HCT116 (cell line): Measurements from ENCODE around the gene OCA2. TPM values are rescaled to one million over a fixed set of nuclear protein-coding genes. Genes with fewer than 3 reads are reported as not detected.

Experiments used
- ATAC-seq: fragments of 200-7000 bp; cut with Tn5 transposase; 2 replicates; pipeline ENCODE4 v1.9.1; 2020; ENCODE audit warnings: mild to moderate bottlenecking, moderate library complexity
- BruUV-seq: library from RNA; stranded (reverse); fragments of 400-500 nt; replicated peaks from 2 replicates; lab custom pipeline; 2021; lab: Mats Ljungman, UMichigan
- CTCF ChIA-PET: fragments of 300-600 bp; sonication (Branson Sonifier 250); formaldehyde crosslinking; loops from one replicate; lab custom pipeline; 2021; ENCODE audit warnings: antibody characterized with exemption; lab: Charles Lee
- POLR2A ChIA-PET: fragments of 300-600, 350-600 bp; sonication (Branson Sonifier 250); formaldehyde crosslinking; loops from one replicate; lab custom pipeline; 2021; ENCODE audit warnings: antibody characterized with exemption; lab: Charles Lee
- RAD21 ChIA-PET, 2 experiments: fragments of 300-600 bp; sonication (Branson Sonifier 250); formaldehyde crosslinking; loops; one replicate each; lab custom pipeline; 2023; ENCODE audit warnings: low total read pairs in 2 of 2; ENCODE audit not compliant: uncharacterized antibody in 2 of 2, unreplicated experiment in 2 of 2, low non-redundant PET in 1 of 2; lab: Charles Lee
- DNase-seq: peaks from one replicate; pipeline ENCODE4 v3.0.0-alpha.2; 2010; ENCODE audit warnings: low read depth, low spot score
- H2AFZ ChIP-seq: fragments of 200-600 bp; shearing (Covaris generic), sonication (generic); 2 replicates; pipeline ENCODE4 v1.6.1; 2017; ENCODE audit warnings: low read depth, mixed run types, mixed read lengths, antibody characterized with exemption, low read length; ENCODE audit not compliant: poor library complexity, severe bottlenecking
- H3K27ac ChIP-seq: 2 replicates; pipeline ENCODE4 v1.5.1; 2012; ENCODE audit warnings: low read depth, low read length
- H3K27me3 ChIP-seq: fragments of 200-600 bp; sonication (generic); 2 replicates; pipeline ENCODE4 v1.6.1; 2016; ENCODE audit warnings: mixed run types, low read length, mixed read lengths; ENCODE audit not compliant: insufficient read depth
- H3K36me3 ChIP-seq, 2 experiments: fragments of 200-500 bp in 1 of 2; fragments of 200-600 bp in 1 of 2; sonication (Bioruptor generic) in 1 of 2; sonication (generic) in 1 of 2; 2 replicates each; pipeline versions ENCODE4 v1.5.1 to v1.6.1; 2014 to 2016; ENCODE audit warnings: low read length in 2 of 2, inconsistent platforms in 1 of 2, mixed read lengths in 1 of 2, mixed run types in 1 of 2; ENCODE audit not compliant: insufficient read depth in 2 of 2, control insufficient read depth in 1 of 2
- H3K4me1 ChIP-seq, 2 experiments: fragments of 200-600 bp in 1 of 2; sonication (generic) in 1 of 2; 2 replicates each; pipeline versions ENCODE4 v1.5.1 to v1.6.1; 2012 to 2017; ENCODE audit warnings: low read length in 2 of 2, inconsistent platforms in 1 of 2, mild to moderate bottlenecking in 1 of 2, mixed read lengths in 1 of 2, mixed run types in 1 of 2, moderate library complexity in 1 of 2; ENCODE audit not compliant: insufficient read depth in 2 of 2, control insufficient read depth in 1 of 2
- H3K4me2 ChIP-seq: fragments of 200-600 bp; sonication (generic); 2 replicates; pipeline ENCODE4 v1.6.1; 2017; ENCODE audit warnings: mixed run types, low read length, mixed read lengths
- H3K4me3 ChIP-seq, 2 experiments: fragments of 200-600 bp in 1 of 2; sonication (generic) in 1 of 2; replicated peaks in 1 of 2; 2 replicates each; pipeline ENCODE4 v1.5.1; 2011 to 2016; ENCODE audit warnings: low read length in 2 of 2, control low read depth in 1 of 2, low read depth in 1 of 2, mild to moderate bottlenecking in 1 of 2, mixed read lengths in 1 of 2, mixed run types in 1 of 2
- H3K79me2 ChIP-seq: fragments of 200-600 bp; sonication (generic); 2 replicates; pipeline ENCODE4 v1.6.1; 2017; ENCODE audit warnings: mild to moderate bottlenecking, mixed run types, low read length, moderate library complexity, mixed read lengths; ENCODE audit not compliant: insufficient read depth
- H3K9ac ChIP-seq: fragments of 200-600 bp; sonication (generic); 2 replicates; pipeline ENCODE4 v1.6.1; 2016; ENCODE audit warnings: low read length, mixed read lengths
- H3K9me2 ChIP-seq: fragments of 200-600 bp; sonication (generic), shearing (Covaris generic); 2 replicates; pipeline ENCODE4 v1.6.1; 2017; ENCODE audit warnings: mixed run types, mild to moderate bottlenecking, moderate library complexity; ENCODE audit not compliant: insufficient read depth
- H3K9me3 ChIP-seq, 2 experiments: fragments of 200-500 bp in 1 of 2; fragments of 200-600 bp in 1 of 2; sonication (Bioruptor generic) in 1 of 2; sonication (generic) in 1 of 2; 2 replicates each; pipeline ENCODE4 v1.6.1; 2014 to 2017; ENCODE audit warnings: low read length in 2 of 2, mixed read lengths in 2 of 2, inconsistent platforms in 1 of 2, low read depth in 1 of 2, mild to moderate bottlenecking in 1 of 2, mixed run types in 1 of 2, moderate library complexity in 1 of 2; ENCODE audit not compliant: control insufficient read depth in 1 of 2, insufficient read depth in 1 of 2
- H4K20me1 ChIP-seq: fragments of 200-600 bp; sonication (generic), shearing (Covaris generic); 2 replicates; pipeline ENCODE4 v1.6.1; 2017; ENCODE audit warnings: mixed run types, mild to moderate bottlenecking, moderate library complexity; ENCODE audit not compliant: insufficient read depth
- EZH2 ChIP-seq: fragments of 200-600 bp; sonication (generic); IDR thresholded peaks from 2 replicates; pipeline ENCODE4 v1.6.1; 2017; ENCODE audit warnings: antibody characterized with exemption, mixed run types
- FOSL1 ChIP-seq: IDR thresholded peaks from 2 replicates; pipeline ENCODE4 v1.6.1; 2012; ENCODE audit warnings: low read depth
- JUND ChIP-seq: IDR thresholded peaks from 2 replicates; pipeline ENCODE4 v1.6.1; 2012
- POLR2A ChIP-seq: IDR thresholded peaks from 2 replicates; pipeline ENCODE4 v1.7.0; 2011; ENCODE audit warnings: borderline replicate concordance; ENCODE audit not compliant: insufficient read depth, insufficient read length; ENCODE audit errors: extremely low read depth
- RAD21 ChIP-seq: IDR thresholded peaks from 2 replicates; pipeline ENCODE4 v1.6.1; 2012; ENCODE audit warnings: low read depth, mild to moderate bottlenecking
- SIN3A ChIP-seq: IDR thresholded peaks from 2 replicates; pipeline ENCODE4 v1.6.1; 2012; ENCODE audit warnings: low read depth
- SRF ChIP-seq: IDR thresholded peaks from 2 replicates; pipeline ENCODE4 v1.6.1; 2012; ENCODE audit warnings: low read depth
- YY1 ChIP-seq: IDR thresholded peaks from 2 replicates; pipeline ENCODE4 v1.6.1; 2011; ENCODE audit warnings: low read length, low read depth, moderate library complexity, mild to moderate bottlenecking; ENCODE audit not compliant: insufficient replicate concordance; ENCODE audit errors: extremely low read depth
- intact Hi-C: fragments of 100-400 bp; cut with micrococcal nuclease; formaldehyde crosslinking; loops from 2 replicates; pipeline ENCODE4 v1.10.0; 2022
- total RNA-seq: library from RNA; stranded (reverse); gene quantifications from one replicate; pipeline ENCODE4 v1.2.1, GENCODE V29; 2021; ENCODE audit not compliant: unreplicated experiment
- TF ChIP-seq, protein P1 (sequence below): IDR thresholded peaks from 2 replicates; pipeline ENCODE4 v1.6.1; 2012; ENCODE audit warnings: low read depth
- TF ChIP-seq, protein P2 (sequence below), 3 experiments: fragments of 200-600 bp in 1 of 3; sonication (generic) in 1 of 3; IDR thresholded peaks in 2 of 3; conservative IDR thresholded peaks in 1 of 3; 2 replicates each; pipeline ENCODE4 v1.5.1; 2012 to 2017; ENCODE audit warnings: low read depth in 2 of 3, low read length in 2 of 3, antibody characterized with exemption in 1 of 3, borderline replicate concordance in 1 of 3, control low read depth in 1 of 3, mild to moderate bottlenecking in 1 of 3, mixed read lengths in 1 of 3, mixed run types in 1 of 3, moderate library complexity in 1 of 3; ENCODE audit not compliant: insufficient read depth in 1 of 3

The OCA2 gene
- total RNA-seq, 1 experiment from 2014 or later, result not detected

DNA sequence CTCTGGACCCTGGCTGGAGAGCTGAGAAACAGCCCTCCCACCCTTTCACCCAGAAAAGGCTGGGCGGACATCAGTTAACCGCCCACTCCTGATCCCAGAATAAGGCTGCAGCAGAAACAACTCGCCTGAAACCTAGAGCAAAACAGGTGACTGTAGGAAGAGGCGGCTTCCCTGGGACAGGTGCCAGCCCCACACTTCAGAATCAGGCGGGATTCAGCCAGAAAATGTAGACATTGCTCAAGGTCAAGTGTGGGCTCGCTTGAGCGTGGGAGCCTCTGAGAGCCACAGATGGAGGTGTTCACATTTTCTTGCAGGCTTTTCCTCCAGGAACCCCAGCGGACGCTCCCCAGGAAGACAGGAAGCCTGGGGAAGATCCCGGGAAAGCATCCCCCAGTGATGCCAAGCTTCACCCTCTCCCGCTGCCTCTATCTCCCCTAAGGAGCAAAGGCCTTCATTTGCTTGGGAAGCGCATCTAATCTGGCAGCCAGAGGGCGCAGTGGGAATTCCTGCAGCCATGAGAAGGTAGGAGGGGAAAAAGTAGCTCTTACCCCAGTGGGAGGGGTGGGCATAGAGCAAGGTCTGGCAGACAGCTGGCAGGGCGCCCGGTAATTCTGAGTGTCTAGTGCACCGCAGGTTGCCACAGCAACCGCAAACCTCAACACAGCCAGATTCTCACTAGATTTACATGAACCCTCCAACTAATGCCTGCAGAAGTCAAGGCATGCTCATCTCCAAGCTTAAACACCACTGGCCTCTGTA lies 77.7 kb downstream of the OCA2 start:
- no peak overlapping the region for H3K4me2 ChIP-seq
- no peaks in the 10 kb centered on the region for H3K9me3 ChIP-seq
- H3K27me3 ChIP-seq, result no peaks in the 10 kb centered on the region
- ChIA-PET CTCF (interaction anchor here (0.6 to 1.0 kb wide), 4 partner anchors 26 to 1133 kb away, joined by 3 read pairs; no protein-coding TSS in a partner anchor), RAD21 (no interaction called here), POLR2A (no interaction called here)
- H3K36me3 ChIP-seq, result no peaks in the 10 kb centered on the region
- H3K4me1 ChIP-seq, result no peaks in the 10 kb centered on the region
- intact Hi-C loops, result no loop called here
- no TSS peak for BruUV-seq
- H3K4me3 ChIP-seq, result no peak overlapping the region
- TF ChIP-seq RAD21 (0 out of 2 replicates have a peak, but pooled peaks have one; percentile 15), SIN3A (no peak), SRF (no peak), FOSL1 (no peak), YY1 (no peak), EZH2 (no peak), POLR2A (no peak), JUND (no peak)
- TF ChIP-seq, protein P1, sequence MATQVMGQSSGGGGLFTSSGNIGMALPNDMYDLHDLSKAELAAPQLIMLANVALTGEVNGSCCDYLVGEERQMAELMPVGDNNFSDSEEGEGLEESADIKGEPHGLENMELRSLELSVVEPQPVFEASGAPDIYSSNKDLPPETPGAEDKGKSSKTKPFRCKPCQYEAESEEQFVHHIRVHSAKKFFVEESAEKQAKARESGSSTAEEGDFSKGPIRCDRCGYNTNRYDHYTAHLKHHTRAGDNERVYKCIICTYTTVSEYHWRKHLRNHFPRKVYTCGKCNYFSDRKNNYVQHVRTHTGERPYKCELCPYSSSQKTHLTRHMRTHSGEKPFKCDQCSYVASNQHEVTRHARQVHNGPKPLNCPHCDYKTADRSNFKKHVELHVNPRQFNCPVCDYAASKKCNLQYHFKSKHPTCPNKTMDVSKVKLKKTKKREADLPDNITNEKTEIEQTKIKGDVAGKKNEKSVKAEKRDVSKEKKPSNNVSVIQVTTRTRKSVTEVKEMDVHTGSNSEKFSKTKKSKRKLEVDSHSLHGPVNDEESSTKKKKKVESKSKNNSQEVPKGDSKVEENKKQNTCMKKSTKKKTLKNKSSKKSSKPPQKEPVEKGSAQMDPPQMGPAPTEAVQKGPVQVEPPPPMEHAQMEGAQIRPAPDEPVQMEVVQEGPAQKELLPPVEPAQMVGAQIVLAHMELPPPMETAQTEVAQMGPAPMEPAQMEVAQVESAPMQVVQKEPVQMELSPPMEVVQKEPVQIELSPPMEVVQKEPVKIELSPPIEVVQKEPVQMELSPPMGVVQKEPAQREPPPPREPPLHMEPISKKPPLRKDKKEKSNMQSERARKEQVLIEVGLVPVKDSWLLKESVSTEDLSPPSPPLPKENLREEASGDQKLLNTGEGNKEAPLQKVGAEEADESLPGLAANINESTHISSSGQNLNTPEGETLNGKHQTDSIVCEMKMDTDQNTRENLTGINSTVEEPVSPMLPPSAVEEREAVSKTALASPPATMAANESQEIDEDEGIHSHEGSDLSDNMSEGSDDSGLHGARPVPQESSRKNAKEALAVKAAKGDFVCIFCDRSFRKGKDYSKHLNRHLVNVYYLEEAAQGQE, result no peak
- TF ChIP-seq, protein P2, sequence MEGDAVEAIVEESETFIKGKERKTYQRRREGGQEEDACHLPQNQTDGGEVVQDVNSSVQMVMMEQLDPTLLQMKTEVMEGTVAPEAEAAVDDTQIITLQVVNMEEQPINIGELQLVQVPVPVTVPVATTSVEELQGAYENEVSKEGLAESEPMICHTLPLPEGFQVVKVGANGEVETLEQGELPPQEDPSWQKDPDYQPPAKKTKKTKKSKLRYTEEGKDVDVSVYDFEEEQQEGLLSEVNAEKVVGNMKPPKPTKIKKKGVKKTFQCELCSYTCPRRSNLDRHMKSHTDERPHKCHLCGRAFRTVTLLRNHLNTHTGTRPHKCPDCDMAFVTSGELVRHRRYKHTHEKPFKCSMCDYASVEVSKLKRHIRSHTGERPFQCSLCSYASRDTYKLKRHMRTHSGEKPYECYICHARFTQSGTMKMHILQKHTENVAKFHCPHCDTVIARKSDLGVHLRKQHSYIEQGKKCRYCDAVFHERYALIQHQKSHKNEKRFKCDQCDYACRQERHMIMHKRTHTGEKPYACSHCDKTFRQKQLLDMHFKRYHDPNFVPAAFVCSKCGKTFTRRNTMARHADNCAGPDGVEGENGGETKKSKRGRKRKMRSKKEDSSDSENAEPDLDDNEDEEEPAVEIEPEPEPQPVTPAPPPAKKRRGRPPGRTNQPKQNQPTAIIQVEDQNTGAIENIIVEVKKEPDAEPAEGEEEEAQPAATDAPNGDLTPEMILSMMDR (IDR thresholded peaks at IDR 0.05 in 2 of 3, conservative IDR thresholded peaks at IDR 0.05 in 1 of 3; ENCODE audit: borderline replicate concordance in 1 of 3, insufficient read depth in 1 of 3, low read depth in 2 of 3, low read length in 2 of 3), result peak in 2 of 3 experiments; percentile 60 to 62; a peak in 4 of 6 replicates
- H3K27ac ChIP-seq, result no peak overlapping the region
- H2AFZ ChIP-seq, result no peak overlapping the region
- DNase-seq (peak; percentile 22), ATAC-seq (peak; percentile 71)
- no peaks in the 10 kb centered on the region for H3K9me2 ChIP-seq
- no peaks in the 10 kb centered on the region for H3K79me2 ChIP-seq
- H3K9ac ChIP-seq, result no peak overlapping the region
- H4K20me1 ChIP-seq, result no peaks in the 10 kb centered on the region
